EH (cell line): Measurements from ENCODE around the gene CABP2.
"Not testable (repeated sequence)": the region's sequence is repeated elsewhere in the genome, so short reads cannot be mapped to it uniquely, and the experiment has no call there.

Source experiments
- DNase-seq: peaks from one replicate; pipeline ENCODE4 v3.0.0-alpha.2; 2015; ENCODE audit warnings: low read depth

CABP2 gene

GRCh38 chr11:67494371-67495233, 28.6 kb downstream of the CABP2 start:
- DNase-seq, result no peak

DNA sequence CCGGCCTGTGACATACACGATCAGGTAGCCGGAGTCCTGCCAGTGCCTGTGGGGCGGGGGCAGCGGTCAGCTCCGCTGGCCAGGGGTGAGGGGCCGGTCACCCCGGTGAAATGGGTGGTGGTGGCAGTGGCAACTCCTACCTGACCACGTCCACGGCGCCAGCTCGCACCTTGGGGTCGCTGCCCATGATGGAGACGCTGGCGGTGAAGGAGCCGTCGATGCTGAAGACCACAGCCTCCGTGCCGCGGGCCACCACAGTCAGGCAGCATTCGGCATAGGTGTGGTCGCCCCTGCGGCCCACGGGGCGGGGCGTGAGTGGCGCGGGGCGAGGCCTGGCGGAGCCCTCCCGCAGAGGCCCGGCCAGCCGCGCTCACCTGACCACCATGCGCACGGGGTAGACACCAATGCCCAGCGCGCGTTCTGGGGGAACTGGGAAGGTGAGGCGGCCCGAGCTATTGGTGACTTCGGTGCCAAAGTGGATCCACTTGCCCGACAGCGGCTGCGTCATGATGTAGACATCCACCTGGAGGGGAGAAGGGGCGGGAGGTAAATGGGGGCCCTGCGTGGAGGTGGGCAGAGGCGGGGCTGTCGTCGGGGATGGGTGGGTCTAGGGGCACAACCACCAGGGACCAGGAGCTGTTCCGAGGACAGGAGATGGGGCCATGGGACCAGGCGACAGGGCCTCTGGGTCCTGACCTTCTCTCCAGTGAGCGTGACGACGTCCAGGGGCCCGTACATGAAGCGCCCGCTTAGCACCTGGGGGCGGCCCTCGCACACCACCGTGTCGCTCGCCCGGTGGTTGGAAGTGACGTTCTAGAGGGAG, 29.5 kb downstream of the CABP2 start:
- DNase-seq, result no peak

DNA sequence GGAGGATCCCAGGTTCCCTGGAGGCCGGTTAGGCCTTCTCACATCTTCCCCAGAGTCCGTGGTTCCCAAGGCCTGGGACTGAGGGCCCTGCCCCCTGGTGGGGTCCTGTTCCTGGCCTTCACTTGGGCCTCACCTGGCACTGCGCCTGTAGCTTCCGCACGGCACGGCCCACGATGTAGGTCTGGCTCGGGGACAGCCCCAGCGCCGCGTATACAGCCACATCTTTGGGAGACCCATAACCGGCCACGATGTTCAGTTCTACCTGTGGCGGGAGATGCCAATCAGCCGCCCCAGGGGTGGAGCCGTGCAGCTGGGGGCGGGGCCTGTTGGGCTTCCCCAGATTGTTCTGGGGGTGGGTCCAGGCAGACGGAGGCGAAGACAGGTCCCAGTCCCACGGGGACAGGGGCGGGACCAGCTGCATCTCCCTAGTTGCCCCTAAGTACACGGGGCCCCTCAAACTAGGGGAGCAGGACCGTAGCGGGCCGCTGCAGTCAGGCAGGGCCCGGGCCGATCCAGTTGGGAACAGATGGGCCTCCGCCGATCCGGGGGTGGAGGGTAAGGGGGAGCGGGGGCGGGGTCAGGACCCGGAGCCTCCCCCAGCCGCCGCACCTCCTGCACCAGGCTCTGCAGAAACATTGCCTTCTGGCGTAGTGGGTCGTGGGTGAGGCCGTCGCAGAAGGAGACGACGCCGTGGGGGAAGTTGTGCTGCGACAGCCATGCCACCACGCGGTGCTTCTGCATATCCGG, 30.3 kb downstream of the CABP2 start:
- no peak for DNase-seq

DNA sequence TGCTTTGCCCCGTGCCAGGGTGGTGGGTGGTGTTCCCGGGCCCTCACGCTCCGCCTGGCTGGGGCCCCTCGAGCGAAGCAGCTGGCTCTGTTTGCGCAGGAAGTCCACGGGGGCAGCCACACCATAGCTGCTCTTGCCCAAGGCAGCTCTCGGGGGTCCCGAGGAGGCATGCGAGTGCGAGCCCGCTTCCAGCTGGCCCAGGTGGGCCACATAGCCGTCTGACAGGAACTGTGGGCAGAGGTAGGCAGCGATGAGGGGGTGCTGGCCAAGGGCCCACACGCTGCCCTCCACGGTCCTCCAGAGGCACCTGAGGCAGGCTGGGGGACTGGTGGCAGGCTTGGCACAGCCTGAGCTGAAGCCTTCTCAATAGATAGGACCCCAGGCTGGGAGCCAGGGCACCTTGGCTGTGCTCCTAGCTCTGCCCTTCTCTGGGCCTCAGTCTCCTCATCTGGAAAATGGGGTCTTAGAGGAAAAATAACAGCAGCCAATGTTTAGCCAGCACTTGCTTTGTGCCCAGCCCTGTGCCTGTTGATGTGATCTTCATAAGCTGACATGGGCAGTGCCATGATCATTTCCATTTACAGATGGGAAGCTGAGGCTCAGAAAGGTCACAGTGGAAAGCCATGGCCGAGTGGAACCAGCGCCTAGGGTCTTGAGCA, 31.0 kb downstream of the CABP2 start:
- DNase-seq, result no peak

DNA sequence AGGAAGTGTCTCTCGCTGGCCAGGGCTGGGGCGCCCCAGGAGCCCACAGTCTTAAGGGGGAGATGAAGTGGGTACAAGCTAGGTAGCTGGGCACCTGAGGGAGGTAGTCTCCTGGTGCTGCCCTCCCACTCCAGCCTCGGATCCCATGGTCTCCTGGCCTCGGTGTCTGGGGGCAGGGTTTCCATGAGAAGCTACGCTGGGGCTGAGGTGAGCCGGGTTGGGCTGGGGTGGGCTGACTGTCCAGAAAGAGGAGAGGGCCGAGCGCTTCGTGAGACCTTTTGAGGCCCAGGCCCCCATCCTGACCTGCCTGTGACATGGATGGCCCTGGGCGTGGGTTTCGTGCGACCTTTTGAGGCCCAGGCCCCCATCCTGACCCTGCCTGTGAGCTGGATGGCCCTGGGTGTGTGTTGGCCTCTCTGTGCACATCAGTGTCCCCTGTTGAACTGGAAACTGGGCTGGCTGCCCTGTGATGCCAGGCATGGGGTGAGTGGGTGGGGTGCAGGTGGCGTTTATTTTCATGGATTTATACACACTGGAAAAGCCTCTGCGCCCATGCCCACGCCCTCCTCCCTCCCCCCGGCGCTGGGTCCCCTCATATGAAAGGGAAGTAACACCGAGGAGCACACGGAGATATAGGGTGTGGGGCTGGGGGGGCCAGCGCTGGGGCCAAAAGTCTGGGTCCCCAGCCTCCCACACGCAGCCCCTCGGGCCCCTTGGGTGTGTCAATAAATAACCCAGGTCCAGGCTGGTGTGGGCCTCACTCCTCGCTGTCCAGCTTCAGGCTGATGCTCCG, 31.8 kb downstream of the CABP2 start:
- DNase-seq, result no peak

- no peak for DNase-seq
Observed at GRCh38 chr11:67490727-67491065, 32.5 kb downstream of the CABP2 start.

DNA sequence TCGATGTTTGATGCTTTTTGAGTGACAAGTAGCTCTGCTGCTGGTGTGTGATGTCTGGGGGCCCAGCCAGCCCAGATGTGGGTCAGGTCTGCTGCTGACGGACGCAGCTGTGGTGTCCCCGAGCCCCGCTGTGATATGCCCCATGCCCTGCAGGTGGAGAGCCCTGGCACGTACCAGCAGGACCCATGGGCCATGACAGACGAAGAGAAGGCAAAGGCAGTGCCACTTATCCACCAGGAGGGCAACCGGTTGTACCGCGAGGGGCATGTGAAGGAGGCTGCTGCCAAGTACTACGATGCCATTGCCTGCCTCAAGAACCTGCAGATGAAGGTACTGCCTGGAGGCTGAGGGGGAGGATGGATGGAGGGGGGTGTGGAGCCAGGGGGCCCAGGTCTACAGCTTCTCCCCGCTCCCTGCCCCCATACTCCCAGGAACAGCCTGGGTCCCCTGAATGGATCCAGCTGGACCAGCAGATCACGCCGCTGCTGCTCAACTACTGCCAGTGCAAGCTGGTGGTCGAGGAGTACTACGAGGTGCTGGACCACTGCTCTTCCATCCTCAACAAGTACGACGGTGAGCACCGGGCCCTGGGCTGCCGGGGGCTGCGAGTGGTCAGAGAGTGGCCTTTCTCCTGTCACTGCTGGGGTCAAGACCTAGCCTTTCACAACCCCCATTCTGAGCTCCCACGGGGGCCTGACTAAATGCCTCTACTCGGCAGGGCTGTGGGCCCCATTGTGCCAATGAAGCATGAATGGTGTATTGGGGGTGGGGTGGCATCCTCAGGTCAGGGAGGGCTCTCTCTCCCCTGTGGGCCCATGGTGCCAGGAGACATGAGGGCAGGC, 33.1 kb downstream of the CABP2 start:
- DNase-seq, result no peak

DNA sequence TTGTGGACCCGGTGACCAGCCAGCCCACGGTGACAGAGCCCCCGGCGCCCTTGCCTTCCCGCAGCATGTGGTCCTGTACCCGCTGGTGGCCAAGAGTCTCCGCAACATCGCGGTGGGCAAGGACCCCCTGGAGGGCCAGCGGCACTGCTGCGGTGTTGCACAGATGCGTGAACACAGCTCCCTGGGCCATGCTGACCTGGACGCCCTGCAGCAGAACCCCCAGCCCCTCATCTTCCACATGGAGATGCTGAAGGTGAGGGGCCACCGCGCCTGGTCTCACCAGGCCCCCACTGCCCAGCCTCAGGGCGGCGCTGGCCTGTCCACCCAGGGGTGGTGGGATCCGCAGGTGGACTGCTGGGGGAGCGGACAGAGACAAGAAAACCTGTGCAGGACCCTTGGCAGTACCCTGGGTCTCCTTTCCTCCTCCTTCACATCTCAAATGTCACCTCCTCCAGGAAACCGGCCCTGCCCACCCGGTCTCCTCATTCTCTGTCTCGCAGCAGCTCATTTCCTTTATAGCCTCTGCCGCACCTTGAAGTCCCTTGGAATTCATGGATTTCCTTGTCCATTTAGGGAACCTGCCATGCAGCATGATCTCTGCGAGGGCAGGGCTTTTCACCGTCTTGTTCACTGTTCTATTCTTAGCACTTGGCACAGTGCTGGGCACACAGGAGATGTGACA, 33.9 kb downstream of the CABP2 start:
- DNase-seq, result no peak

DNA sequence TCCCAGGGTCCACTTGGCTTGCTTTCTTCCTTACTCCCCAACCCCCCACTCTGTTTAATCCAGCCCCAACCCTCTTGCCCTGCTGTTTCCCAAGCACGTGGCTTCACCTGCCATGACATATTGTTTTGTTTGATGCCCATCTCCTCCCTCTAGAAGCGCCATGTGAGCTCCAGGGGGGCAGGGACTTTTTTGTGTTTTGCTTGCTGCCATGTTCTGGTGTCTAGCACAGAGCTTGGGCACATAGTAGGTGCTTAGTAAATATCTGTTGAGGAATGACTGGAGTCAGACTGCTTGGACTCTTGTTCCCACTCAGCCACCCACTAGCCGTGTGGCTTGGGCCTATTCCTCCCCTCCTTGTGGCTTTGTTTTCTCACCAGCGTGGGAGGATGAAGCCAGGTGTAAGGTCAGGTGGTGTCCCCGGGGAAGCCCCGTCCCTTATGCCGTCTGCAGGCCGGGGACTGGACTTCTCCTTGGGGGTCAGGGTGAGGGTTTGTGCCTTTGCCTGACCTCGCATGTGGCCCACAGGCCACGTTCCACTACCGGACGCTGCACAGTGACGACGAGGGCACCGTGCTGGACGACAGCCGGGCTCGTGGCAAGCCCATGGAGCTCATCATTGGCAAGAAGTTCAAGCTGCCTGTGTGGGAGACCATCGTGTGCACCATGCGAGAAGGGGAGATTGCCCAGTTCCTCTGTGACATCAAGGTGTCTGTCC, 36.6 kb downstream of the CABP2 start:
- DNase-seq, result no peak

DNA sequence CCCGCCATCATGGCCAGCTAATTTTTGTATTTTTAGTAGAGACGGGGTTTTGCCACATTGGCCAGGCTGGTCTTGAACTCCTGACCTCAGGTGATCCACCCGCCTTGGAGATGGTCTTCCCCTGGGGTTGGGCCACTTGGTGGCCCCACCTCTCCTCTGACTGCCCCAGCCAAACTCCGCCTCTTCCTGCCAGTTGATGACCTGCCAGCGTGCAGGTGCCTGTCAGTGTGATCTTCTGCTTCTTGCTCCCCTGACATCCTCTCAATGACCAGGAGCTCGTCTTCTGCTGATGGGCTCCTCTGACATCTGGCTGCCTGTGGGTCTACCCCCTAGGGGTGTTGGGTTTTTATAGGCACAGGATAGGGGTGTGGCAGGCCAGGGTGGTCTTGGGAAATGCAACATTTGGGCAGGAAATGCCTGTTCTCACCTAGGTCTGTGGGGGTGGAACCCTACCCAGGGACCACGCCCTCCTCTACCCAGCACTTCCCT, 37.3 kb downstream of the CABP2 start:
- DNase-seq, result not testable (repeated sequence)

- DNase-seq, result no peak
Observed at GRCh38 chr11:67484847-67485311, 38.4 kb downstream of the CABP2 start.

GRCh38 chr11:67483831-67484665, 39.2 kb downstream of the CABP2 start:
- DNase-seq, result no peak

GRCh38 chr11:67482827-67483798, 40.1 kb downstream of the CABP2 start, which contains the start of gene AIP:
TSS of gene AIP (plus strand) at chr11:67483026. CDS start at chr11:67483159, 133 bp downstream.
- DNase-seq, result peak; percentile 98

DNA sequence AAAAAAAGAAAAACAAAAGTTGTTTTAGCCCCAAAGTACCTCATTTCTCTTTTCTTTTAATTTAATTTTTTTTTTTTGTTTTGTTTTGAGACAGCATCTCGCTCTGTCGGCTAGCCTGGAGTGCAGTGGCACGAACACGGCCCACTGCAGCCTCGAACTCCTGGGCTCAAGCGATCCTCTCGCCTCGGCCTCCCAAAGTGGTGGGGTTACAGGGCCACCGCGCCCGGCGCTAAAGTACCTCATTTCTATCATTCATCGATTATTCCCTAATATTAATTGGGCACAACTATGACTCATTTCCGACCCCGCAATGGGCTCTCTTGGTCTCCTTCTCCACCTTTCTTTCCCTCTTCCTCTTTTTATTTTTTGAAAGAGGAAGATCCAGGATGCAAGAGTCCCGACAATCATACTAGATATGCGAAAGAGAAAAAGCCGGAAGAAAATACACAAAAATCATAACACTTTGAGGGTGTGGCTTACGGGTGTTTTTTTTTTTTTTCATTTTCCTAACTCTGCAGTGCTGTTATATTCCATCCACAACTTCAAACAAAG, 40.9 kb downstream of the CABP2 start:
- no peak for DNase-seq

DNA sequence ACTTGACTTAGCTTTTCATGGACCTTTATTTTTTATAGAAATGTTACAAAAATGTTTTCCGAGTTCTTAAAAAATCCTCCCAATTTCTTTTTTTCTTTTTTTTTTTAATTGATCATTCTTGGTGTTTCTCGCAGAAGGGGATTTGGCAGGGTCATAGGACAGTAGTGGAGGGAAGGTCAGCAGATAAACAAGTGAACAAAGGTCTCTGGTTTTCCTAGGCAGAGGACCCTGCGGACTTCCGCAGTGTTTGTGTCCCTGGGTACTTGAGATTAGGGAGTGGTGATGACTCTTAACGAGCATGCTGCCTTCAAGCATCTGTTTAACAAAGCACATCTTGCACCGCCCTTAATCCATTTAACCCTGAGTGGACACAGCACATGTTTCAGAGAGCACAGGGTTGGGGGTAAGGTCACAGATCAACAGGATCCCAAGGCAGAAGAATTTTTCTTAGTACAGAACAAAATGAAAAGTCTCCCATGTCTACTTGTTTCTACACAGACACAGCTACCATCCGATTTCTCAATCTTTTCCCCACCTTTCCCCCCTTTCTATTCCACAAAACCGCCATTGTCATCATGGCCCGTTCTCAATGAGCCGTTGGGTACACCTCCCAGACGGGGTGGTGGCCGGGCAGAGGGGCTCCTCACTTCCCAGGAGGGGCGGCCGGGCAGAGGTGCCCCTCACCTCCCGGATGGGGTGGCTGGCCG, 45.7 kb downstream of the CABP2 start:
- not testable (repeated sequence) for DNase-seq
